ENCODE data around the gene ABCC6. TPM values are rescaled to one million over a fixed set of nuclear protein-coding genes. Genes with fewer than 3 reads are reported as not detected.
A peak's percentile ranks its signal among the peaks of the same experiment; 100 is the strongest.

The ABCC6 gene
- total RNA-seq, 1 experiment from 2014 or later, result 2.9 TPM

DNA sequence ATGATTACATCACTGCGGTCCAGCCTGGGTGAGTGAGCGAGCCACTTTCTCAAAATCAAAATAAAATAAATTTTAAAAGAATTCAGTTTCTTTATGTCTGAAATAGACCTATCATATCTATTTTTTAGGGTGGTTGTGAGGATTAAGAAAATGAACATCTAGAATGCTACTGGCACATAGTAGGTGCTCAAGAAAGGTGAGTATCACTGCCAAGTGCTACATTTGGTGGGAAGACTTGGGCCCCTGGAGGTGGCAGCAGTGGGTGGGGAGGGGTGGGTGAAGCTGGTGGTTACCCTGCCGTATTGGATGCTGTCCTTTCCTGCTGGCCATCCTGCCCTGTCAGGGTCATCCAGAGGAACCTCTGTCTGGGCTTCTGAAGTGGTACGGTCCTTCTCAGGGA is 50.3 kb downstream of the ABCC6 start:
- no peak overlapping the region for H3K27ac ChIP-seq (ENCODE audit: low read length)
- DNase-seq (ENCODE audit: low read depth, low spot score), result no peak
- H3K9me3 ChIP-seq (ENCODE audit: control insufficient read depth, insufficient read depth, low read depth, low read length), result no peaks in the 10 kb centered on the region
- intact Hi-C loops (cut with micrococcal nuclease; ENCODE audit: unreplicated experiment) (no loop called here), in situ Hi-C loops (cut with HindIII; ENCODE audit: low pct_unique_long_range_greater_than_20kb, low sequenced_read_pairs) (no loop called here)
- BruUV-seq (replicated peaks), result no TSS peak
- no peaks in the 10 kb centered on the region for H3K4me1 ChIP-seq (ENCODE audit: control insufficient read depth, insufficient read depth, low read length)
- H3K27me3 ChIP-seq (ENCODE audit: control insufficient read depth, insufficient read depth, low read length), result no peaks in the 10 kb centered on the region
- 0 out of 2 replicates have a peak, but pooled peaks have one; percentile 35 for ATAC-seq
- POLR2A ChIA-PET, result interaction anchor here (0.6 kb wide), 1 partner anchor 17 kb away, joined by 3 read pairs; no protein-coding TSS in a partner anchor
- H3K36me3 ChIP-seq (ENCODE audit: control insufficient read depth, insufficient read depth, low read length), result no peaks in the 10 kb centered on the region
- H3K4me3 ChIP-seq (ENCODE audit: low read depth in 2 of 2, low read length in 2 of 2), result no peak overlapping the region
- TF ChIP-seq, protein P1, sequence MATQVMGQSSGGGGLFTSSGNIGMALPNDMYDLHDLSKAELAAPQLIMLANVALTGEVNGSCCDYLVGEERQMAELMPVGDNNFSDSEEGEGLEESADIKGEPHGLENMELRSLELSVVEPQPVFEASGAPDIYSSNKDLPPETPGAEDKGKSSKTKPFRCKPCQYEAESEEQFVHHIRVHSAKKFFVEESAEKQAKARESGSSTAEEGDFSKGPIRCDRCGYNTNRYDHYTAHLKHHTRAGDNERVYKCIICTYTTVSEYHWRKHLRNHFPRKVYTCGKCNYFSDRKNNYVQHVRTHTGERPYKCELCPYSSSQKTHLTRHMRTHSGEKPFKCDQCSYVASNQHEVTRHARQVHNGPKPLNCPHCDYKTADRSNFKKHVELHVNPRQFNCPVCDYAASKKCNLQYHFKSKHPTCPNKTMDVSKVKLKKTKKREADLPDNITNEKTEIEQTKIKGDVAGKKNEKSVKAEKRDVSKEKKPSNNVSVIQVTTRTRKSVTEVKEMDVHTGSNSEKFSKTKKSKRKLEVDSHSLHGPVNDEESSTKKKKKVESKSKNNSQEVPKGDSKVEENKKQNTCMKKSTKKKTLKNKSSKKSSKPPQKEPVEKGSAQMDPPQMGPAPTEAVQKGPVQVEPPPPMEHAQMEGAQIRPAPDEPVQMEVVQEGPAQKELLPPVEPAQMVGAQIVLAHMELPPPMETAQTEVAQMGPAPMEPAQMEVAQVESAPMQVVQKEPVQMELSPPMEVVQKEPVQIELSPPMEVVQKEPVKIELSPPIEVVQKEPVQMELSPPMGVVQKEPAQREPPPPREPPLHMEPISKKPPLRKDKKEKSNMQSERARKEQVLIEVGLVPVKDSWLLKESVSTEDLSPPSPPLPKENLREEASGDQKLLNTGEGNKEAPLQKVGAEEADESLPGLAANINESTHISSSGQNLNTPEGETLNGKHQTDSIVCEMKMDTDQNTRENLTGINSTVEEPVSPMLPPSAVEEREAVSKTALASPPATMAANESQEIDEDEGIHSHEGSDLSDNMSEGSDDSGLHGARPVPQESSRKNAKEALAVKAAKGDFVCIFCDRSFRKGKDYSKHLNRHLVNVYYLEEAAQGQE (IDR thresholded peaks at IDR 0.05; ENCODE audit: insufficient read depth in 1 of 2, low read depth in 2 of 2, low read length in 1 of 2), result no peak
- CTCF ChIA-PET, result no interaction called here

DNA sequence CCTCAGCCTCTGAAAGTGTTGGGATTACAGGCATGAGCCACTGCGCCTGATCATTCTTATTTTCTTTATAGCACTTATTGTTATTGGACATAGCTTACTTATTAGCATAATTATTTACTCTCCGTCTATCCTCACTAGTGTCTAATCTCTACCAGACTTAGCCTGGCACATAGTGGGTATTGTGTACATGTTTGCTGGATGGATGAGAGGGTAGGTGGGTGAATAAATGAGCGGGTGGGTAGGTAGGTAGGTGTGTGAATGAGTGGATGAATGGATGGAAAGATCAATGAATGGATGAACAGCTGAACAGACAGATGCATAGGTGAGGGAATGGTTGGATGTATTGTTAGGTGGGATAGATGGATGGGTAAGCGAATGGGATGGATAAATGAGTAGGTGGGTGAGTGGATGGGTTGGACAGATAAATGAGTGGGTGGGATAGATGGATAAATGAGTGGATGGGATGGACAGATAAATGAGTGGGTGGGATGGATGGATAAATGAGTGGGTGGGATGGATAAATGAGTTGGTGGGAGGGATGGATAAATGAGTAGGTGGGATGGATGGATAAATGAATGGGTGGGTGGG is 51.9 kb downstream of the ABCC6 start:
- no peak overlapping the region for H3K4me3 ChIP-seq (ENCODE audit: low read depth in 2 of 2, low read length in 2 of 2)
- no TSS peak for BruUV-seq (replicated peaks)
- DNase-seq (ENCODE audit: low read depth, low spot score) (no peak), ATAC-seq (no peak)
- intact Hi-C loops (cut with micrococcal nuclease; ENCODE audit: unreplicated experiment) (no loop called here), in situ Hi-C loops (cut with HindIII; ENCODE audit: low pct_unique_long_range_greater_than_20kb, low sequenced_read_pairs) (no loop called here)
- ChIA-PET POLR2A (no interaction called here), CTCF (no interaction called here)
- no peaks in the 10 kb centered on the region for H3K4me1 ChIP-seq (ENCODE audit: control insufficient read depth, insufficient read depth, low read length)
- H3K9me3 ChIP-seq (ENCODE audit: control insufficient read depth, insufficient read depth, low read depth, low read length), result no peaks in the 10 kb centered on the region
- no peaks in the 10 kb centered on the region for H3K27me3 ChIP-seq (ENCODE audit: control insufficient read depth, insufficient read depth, low read length)
- TF ChIP-seq, protein P1 (IDR thresholded peaks at IDR 0.05; ENCODE audit: insufficient read depth in 1 of 2, low read depth in 2 of 2, low read length in 1 of 2), result no peak
- no peak for TF ChIP-seq TCF7L2 (IDR thresholded peaks at IDR 0.05; ENCODE audit: low read depth, low read length)
- no peak for TF ChIP-seq POLR2AphosphoS5 (IDR thresholded peaks at IDR 0.05; ENCODE audit: low read depth, low read length)
- no peak for TF ChIP-seq CTCF (IDR thresholded peaks at IDR 0.05)
- no peak for TF ChIP-seq SIN3A (IDR thresholded peaks at IDR 0.05; ENCODE audit: borderline replicate concordance, insufficient read depth, low read depth, low read length)
- H3K27ac ChIP-seq (ENCODE audit: low read length), result no peak overlapping the region
- no peaks in the 10 kb centered on the region for H3K36me3 ChIP-seq (ENCODE audit: control insufficient read depth, insufficient read depth, low read length)
